Occipital lobe (tissue), 2 donors: ENCODE measurements around the gene PLCB2. TPM values are rescaled to one million over a fixed set of nuclear protein-coding genes. Genes with fewer than 3 reads are reported as not detected.

Experiments used
- DNase-seq: peaks from one replicate; lab custom pipeline; 2025; lab: John Stamatoyannopoulos, UW
- total RNA-seq: library from RNA; depleted of rRNA; stranded (reverse); fragments of >200 nt; gene quantifications from one replicate; pipeline ENCODE4 v1.2.3, GENCODE V29; 2014

Gene PLCB2
- total RNA-seq, 1 donor from 2014 or later = 3.3 TPM

DNA sequence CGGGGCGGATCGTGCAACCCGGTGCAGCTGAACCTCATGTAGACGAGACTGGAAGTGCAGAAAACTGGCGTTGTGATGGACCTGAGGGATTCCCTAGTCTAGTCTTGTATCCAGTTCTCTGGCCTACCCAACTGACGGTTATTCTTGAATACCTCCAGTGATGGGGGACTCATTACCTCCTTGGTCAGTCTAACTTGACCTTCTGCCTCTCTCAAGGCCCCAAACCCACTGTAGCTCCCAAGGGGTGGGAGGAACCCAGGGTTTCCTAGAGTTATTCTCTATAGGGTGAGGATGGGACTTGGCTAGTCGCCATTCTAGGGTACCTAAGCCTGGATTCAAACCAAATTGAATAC, 57.5 kb downstream of the PLCB2 start:
- no peak for DNase-seq

DNA sequence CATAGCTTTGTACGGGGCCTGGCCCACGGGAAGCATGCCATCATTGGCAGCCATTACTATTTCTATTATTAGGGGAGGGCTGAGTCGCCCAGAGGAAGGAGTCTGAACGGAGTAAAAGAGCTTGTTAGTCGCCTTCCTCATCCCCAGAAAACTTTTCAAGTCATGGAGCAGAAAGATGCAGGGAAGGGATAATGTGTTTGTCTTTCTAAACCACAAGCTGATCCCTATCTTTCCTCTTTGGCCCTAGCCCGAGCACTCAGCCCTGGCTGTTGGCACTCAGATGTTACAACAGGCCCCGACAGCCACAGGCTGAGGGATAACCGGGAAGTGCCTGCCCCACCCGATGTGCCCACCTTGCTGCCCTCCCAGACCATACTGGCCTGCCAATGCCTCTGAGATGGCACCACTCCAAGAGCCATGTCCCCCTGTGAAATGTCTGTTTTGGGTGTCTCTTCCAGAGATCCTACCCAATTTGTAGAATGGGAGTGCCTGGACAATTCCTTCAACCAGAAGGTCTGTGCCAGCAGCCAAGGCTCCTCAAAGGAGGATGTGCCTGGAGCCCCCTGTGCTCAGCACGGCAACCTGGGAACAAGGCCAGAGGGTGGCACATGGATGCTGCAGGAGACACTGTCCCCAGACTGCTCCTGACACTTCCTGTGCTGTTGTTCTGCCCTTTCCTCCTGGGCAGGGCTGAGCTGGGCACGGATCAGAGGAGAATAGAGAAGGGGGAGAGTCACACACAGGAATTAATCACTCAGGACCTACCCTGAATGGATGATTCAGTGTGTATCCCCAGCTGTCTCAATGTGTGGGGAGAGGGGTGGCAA, 58.0 kb downstream of the PLCB2 start:
- DNase-seq = no peak

DNA sequence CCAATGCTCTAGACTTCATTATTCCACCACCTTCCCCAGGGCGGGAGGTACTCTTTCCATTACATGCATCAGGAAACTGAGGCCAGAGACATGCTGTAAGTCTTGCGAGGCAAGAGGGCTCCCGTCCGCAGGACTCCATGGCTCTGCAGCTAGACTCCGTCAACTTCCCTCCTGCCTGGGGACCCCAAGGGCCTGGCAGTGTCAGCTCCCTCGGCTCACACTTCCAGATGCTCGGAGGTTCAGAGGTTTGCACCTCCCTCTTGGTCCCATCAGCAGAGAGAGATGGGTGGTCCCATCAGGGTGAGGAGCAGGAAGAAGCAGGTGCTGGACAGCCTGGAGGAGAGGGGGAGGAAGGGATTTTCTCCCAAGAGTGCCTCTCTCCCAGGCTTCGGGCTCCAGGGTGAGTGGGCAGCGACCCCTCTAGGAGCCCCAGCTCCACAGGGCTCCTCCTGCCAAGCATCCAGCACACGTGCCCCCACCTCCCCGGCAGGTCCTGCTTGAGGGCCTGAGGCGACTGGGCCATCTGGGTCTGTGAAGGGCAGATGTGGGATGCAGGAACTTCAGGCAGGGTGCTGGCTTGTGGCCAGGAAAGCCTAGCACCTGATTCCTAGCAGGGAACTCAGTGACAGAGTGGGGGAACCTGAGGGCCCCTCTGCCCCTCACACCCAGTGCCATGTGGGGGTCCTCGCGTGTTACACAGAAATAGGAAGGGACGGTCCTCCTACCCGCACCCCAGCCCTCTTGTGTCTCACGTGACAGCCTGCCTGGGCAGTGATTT, 59.5 kb downstream of the PLCB2 start:
- DNase-seq = no peak

DNA sequence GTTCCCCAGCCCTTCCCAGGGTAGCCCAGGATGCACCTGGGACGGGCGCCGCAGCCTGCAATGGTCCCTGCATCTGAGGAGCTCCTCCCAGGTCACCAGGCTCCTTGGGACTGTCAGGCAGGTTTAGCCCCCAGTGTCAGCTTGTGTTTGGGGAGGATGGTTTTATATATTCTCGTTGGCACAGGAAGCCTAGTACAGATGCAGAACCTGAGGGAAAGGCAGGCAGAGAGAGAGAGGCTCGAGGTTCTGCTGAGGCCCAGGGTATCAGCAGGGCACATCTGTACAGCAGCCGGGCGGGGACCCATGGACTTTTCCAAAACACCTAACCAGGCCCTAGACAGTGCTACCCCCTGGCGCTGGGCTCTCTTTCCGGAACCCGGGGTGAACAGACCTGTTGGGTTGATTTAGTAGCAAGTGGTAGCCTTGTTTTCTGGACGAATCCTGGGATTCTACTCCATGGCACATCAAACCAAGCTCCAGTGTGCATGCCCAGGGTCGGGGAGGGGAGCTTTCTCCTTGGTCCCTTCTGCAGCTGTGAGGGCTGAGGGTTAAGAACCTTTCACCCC, 60.2 kb downstream of the PLCB2 start:
- no peak for DNase-seq

DNA sequence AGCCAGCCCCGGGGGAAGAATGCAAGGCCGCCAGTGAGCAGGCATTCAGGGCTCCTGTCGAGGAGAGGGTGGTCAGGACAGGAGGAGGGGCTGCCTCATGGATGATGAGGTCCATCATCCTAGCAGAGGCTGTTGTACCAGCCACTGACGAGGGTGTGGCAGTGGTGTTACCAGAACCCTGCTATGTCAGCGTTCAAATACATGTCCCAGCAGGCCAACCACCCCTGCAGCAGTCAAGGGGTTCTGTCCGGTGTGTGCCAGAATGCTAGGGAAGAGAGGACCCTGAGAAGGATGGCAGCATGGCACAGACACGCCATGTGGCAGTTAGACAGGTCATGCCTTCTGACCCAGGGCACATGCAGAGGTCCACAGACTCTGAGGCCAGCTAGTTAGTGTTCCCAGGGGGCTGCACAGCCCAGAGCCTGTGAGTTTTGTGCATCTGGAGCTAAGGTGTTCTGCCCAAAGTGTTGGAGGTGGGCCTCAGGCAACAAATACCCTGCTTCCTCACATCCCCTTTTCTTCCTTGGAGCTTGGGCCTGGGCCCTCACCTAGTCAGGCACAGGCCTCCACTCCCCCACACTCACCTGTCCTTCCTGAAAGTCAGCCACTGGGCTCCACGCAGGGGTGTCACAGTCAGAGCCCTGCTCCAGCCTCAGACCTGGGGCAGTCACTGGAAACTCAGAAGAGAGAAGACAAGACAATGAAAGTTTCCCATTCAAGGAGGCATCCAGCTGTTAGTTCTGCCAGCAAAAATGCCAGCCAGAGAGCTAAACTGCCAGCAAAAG, 61.0 kb downstream of the PLCB2 start:
- no peak for DNase-seq

DNA sequence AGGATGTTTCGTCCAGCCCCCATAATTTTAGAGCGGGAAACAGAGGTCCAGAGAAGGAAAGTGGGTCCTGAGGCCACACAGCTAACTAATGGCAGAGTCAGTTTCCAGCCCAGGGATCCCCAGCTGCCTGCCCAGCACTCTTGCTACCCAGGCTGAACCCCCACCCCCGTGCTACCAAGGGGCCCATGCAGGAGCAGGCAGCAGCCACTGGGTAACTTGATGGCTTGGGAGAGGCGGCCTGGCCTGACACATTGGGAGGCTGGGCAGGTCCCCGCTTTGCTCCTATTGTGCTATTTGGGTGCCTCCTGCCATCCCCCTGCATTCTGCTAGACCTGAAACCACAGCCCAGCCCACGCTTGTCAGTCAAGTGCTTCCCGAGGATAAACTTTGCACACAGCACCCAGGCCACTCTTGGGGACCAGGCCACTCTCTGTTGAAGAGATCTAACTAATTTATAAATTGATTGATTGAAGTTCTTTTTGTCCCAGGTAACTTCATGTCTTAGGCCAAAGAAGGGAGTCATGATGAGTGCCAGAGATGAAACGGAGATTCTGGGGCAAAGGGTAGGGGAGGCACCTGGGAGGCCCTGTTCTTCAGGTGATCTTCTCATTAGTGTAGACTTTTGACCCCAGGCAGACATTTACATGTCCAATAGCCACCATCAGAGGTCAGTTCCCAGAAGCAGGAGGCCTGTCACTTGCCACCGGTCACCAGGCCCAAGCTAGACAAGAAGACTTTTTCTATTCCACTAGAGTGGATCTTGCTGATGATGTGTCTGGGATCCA, 61.9 kb downstream of the PLCB2 start:
- no peak for DNase-seq

DNA sequence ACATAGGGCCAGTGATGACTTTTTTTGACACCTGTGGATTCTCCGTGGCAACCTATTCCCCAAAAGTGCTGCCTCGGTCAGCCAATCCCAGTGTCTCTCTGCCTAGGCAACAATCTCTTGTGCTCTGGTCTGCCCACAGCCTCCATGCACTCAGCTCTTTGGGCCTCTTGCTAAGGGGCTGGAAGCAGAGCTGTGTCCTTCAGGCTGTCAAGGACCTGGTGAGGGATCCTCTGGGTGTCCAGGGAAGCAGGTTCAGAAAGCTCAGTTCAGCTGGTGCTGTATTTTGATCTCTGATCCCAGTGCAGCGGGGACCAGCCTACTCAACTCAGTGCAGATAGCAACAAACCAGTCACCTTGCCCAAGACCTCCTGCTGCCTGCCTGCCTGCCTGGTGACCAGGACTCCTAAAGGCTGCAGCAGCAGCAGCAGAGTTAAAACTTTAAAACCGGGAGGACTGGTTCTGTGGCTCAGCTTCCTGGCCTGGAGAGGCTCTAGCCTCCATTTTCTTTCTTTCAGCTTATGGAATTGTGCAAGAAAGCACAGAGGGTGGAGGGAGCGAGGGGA, 62.7 kb downstream of the PLCB2 start:
- no peak for DNase-seq

DNA sequence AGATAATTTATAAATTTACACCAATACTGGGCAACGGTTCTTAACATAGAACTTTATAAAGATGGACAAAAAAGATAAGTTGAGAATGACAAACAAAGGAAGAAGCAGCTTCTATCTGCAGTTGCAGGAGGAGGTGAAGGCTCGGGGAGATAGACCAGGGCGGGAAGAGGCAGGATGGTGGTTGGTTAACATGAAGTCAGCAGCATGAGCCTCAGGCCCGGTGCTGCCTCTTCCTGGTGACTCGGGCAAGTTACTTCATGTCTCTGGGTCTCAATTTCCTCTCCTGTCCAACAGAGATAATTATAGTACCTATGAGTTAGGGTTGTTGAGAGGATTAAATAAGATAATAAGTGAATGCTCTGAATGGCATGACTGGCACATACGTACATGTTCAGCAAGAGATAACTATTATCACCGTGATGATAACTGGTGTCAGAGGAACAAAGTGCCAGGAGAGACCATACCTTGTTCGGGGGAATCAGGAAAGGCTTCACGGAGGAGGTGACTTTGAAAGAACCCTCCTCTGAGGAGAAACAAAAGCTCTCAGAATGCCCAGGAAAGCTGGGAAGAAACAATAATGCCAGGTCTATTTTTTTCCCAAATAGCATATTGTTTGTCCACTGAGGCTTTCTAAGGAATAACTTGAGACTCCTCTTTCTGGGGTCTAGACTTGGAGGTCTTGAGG, 64.5 kb downstream of the PLCB2 start:
- no peak for DNase-seq

DNA sequence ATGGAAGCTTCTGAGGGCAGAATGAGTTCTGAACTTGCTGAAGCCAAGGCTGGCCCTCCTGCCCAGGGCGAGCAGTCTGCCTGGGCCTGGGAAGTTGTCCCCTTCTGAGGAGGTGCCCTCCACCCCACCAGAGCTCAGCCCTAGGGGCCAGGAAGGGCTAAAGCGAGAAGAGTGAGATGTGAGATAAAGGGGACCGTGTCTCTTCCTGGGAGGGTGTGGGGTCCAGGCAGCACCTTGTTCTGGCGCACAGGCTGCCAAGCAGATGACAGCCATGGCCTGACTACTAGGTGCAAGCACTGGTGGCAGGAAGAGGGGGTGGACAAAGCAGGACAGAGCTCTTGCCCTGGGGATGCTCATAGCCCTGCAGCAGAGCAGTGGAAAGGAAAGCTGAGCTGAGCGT, 65.1 kb downstream of the PLCB2 start:
- no peak for DNase-seq

DNA sequence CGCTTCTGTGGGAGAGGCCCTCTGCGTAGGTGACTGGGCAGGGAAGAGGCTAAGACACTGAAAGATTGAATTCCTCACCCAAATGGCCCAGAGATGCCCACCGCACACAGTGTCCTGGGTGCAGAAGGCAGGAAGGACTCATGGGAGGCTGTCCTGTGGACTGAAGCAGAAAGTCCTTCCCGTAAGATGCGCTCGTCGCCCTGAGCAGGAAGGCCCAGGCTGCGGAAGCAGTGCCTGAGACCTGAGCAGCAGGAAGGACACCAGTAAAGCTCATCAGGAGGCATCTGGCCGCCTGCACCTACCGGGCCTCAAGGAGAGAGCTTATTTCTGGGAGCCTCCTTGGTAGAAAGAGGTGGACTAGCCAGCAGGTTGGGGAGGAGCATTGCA, 65.5 kb downstream of the PLCB2 start:
- no peak for DNase-seq

DNA sequence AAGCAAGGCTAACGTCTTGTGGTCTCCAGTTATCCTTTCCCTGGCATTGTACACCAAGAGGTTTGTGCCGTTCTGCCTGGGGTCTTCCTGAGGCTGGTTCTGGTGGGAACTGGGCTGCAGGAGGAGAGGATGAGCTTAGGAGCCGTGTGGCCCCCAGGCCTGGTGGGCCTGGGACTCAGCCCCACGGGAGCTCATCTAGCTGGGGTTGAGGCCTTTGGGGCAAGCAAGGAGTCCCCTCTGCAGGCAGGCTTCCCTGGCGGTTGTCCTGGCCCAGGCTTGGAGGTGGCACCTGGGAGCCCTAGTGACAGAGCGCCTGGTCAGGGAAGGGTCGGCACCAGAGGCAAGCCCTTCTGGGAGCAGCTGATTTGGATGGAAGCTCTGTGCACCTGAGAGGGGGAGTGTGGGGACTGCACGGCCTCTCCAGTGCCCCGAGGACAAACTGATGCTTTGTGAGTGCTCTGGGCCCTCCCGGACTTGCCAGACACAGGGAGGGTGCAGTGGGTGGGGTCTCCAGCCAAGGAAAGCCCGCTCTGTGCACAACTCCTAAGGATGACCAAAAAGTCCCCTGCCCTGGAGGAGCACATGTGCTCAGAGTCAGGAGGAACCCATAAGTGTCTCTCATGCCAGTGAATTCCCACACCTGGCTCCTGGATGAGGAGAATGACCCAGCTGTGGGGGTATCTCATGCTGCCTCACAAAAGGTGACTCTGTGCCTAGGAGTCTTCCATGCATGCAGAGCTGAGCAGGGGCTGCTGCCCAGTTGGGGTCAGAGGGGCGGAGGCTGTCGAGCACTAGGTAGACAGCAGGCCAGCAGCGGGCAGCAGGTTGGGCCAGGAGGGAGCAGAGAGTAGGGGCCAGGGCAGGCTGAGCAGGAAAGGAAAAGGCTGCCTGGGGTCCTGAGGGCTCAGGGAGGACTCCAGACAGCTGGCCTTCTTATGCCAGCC, 66.2 kb downstream of the PLCB2 start:
- DNase-seq = no peak

DNA sequence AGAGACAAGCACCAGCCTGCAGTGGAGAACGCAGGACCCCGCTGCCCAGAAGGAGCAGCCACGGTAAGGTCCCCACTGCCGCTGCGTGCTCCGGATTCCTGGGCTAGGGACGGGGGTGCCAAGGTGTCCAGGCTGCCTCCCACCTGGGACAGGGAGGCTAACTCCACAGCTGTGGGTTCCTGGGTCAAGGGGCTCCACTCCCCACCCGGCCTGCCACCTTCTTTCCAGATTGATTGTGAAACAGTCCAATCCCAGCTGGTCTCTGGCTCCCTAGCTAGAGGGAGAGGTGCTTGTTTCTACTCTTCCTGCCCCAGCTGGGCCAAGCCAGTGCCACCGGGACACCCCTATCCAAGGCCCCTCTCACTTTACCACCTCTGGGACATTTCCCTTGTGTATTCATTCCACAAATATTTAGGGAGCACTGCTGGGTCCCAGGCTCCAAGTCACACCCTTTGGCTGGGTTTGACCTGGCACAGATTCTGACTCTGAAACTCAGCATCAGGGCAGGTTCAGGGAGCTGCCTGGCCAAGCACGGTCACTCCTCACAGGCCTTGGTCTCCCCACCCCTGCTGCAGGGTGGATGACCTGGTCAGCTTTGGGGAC, 67.0 kb downstream of the PLCB2 start:
- no peak for DNase-seq

DNA sequence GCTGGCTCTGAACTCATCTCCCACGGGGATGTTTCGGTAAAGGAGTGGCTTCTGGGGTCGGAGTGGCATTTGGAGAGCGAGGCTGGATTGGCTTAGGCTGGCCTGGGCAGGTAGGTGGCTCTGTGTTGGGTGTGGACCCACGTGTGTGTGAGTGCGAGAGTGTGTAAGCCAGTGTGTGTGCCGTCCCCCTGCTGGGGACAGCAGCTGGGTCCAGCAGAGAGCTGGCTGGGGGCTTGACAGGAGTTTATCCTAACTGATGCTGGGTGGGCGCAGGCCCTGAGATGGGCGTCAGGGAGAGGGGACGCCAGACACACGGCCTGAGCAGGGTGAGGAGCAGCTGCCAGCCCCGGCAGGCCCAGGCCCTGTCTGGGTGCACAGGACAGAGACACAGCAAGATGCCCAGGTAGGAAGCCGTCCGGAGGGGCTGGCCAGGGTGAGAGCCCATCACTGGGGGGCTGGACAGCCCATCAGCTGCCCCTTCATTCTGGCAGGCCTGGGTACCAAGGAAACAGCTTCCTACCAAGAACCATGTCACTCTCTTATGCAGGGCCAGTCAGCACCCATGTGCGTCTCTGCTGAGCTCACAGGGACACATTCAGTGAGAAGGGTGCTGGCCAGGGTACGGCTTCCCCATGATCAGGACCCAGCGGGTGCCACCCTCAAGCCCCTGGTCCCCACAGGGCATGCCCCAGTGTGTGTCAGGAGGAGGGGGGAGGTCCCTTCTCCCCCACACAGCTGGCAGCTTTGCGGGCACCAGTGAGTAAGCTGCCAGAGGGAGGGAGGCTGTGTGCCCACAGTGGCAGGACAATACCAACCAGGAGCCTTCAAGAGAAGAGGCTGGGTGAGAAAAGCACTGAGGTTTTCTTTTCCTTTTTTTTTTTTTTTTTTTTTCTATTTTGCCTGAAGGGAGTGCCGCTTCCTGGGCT, 67.8 kb downstream of the PLCB2 start:
- no peak for DNase-seq

DNA sequence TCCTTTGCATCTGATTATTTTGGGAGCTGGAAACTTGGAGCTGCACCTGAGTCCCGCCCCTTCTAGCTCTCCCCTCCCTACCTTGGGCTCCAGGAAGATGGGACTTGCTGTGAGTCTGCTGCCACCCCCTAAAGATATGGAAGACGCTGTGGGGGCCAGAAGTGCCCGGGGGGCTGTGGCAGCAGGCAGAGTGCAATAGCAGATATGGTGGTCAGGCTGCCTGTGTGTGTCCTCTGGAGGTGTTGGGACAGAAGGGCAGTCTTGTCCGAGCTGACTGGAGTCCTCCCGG, 68.4 kb downstream of the PLCB2 start:
- no peak for DNase-seq

DNA sequence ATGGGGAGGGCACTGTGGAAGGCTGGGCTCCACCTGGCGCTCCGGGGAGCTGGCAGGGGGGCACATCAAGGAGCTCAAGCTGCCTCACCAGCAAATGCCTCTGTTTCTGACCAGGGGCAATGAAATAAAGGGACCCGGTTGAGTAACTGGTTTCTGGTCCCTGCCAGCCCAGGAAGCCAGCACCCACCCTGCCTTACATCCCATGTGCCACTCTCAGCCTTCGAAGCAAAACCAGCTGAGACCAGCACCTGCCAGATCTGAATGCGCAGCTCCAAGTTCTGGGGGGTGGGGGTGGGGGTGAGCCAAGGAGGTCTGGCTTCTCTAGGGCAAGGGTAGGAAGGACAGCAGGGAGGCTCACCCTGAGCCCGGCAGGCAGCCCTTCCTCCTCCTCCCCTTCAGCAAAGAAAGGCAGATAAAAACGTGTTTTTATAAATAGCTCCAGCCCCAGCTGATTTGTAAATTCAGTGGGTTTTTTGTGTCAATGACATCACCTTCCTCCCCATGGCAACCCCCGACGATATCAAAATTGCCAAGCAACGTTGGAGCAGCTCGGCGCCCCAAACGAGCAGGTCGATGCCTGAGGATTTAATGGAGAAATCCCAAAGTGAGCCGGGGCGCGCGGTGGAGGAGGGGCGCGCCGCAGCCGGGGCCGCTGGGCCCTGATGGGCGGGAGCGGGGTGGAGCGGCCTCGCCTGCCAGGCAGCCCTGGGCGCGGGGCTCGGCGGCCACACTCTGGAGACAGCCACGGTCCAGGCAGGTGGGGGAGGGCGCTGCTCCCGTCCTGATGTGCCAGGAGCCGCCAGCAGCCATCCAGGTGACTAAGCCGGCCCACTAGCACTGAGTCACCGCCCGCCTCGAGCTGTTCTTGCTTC, 69.0 kb downstream of the PLCB2 start, which contains the start of gene PAK6:
Gene PAK6, plus strand, starts transcription at position 532 of the 872 bp plus-strand sequence. CDS start 25,723 bp downstream, outside the sequence.
- peak; percentile 72 for DNase-seq
